ENCODE data around the gene DERL3. TPM values are rescaled to one million over a fixed set of nuclear protein-coding genes. Genes with fewer than 3 reads are reported as not detected.

Gene DERL3
- total and polyA plus RNA-seq, 2 donors (not counting 1 experiment from before 2014, with no cell fraction given), result 77.0 to 142 TPM

DNA sequence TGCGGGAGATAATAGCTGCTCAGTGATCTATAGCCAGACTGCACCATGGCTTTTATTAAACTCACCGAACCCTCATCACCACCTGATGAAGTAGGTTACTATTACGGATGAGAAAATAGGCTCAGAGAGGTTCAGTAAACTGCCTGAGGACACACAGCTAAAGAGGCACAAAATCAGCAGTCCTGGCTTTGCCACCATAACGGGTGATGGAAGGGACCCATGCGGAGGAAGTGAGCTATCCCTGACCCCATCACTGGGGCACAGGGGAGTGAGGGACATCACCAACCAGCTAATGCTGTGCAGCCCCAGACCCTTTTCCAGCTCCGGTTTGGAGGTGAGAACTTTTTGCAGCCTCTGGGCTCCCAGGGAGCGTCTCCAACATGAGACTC, 7.3 kb upstream of the DERL3 start:
- peak overlapping the region; percentile 75 for H3K4me2 ChIP-seq (replicated peaks; ENCODE audit: low read depth, low read length, poor library complexity, severe bottlenecking)
- H3K27ac Mint-ChIP-seq, result peak overlapping the region; percentile 98
- 89% methylated on average over 4 of the region's 7 CpGs for WGBS (ENCODE audit: insufficient coverage)

More for the DNA sequence above, 7.3 kb upstream of the DERL3 start:
- Histone ChIP-seq H3K9ac (ENCODE audit: low read length) (no peak overlapping the region), H3K27ac (ENCODE audit: low read length in 2 of 2) (no peak overlapping the region), H3K4me3 (ENCODE audit: control extremely low read depth in 1 of 5, extremely low read depth in 1 of 5, insufficient read depth in 1 of 5, low read depth in 2 of 5, low read length in 4 of 5) (no peak overlapping the region), H4K20me1 (ENCODE audit: control insufficient read depth, insufficient read depth, low read length, poor library complexity, severe bottlenecking) (no peaks in the 10 kb centered on the region), H2AFZ (ENCODE audit: insufficient read depth, low read depth, low read length, poor library complexity, severe bottlenecking) (peak overlapping the region; percentile 3), H3K9me3 (ENCODE audit: control extremely low read depth in 1 of 3, control insufficient read depth in 2 of 3, insufficient read depth in 1 of 3, low read length in 2 of 3) (peaks cover 0 to 5% (median 0%) of the 10 kb centered on the region in 3 donors), H3K79me2 (ENCODE audit: control insufficient read depth, insufficient read depth, low read length) (peaks cover 10% of the 10 kb centered on the region), H3K27me3 (replicated peaks in 1 of 4; ENCODE audit: control extremely low read depth in 1 of 4, control insufficient read depth in 3 of 4, insufficient read depth in 4 of 4, low read length in 3 of 4) (no peaks in the 10 kb centered on the region), H3K4me1 (ENCODE audit: control insufficient read depth in 2 of 2, insufficient read depth in 2 of 2, low read length in 2 of 2) (peaks cover 54 to 85% of the 10 kb centered on the region in 2 donors), H3K36me3 (replicated peaks in 1 of 2; ENCODE audit: control extremely low read depth in 1 of 2, control insufficient read depth in 1 of 2, extremely low read depth in 1 of 2, insufficient read depth in 2 of 2, low read length in 1 of 2) (no peaks in the 10 kb centered on the region)
- H3K4me3 Mint-ChIP-seq, result peak overlapping the region; percentile 79
- H3K9me3 Mint-ChIP-seq (ENCODE audit: insufficient read depth), result no peaks in the 10 kb centered on the region
- TF ChIP-seq, protein P1, sequence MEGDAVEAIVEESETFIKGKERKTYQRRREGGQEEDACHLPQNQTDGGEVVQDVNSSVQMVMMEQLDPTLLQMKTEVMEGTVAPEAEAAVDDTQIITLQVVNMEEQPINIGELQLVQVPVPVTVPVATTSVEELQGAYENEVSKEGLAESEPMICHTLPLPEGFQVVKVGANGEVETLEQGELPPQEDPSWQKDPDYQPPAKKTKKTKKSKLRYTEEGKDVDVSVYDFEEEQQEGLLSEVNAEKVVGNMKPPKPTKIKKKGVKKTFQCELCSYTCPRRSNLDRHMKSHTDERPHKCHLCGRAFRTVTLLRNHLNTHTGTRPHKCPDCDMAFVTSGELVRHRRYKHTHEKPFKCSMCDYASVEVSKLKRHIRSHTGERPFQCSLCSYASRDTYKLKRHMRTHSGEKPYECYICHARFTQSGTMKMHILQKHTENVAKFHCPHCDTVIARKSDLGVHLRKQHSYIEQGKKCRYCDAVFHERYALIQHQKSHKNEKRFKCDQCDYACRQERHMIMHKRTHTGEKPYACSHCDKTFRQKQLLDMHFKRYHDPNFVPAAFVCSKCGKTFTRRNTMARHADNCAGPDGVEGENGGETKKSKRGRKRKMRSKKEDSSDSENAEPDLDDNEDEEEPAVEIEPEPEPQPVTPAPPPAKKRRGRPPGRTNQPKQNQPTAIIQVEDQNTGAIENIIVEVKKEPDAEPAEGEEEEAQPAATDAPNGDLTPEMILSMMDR (IDR thresholded peaks at IDR 0.05), result no peak
- no peak for TF ChIP-seq EZH2 (IDR thresholded peaks at IDR 0.05; ENCODE audit: borderline replicate concordance, insufficient read depth, low read depth, low read length, poor library complexity, severe bottlenecking)
- no peak for DNase-seq
- no peak for ATAC-seq (ENCODE audit: low read depth)
- intact Hi-C loops (cut with micrococcal nuclease), result loop anchor here (5.0 to 10.0 kb wide), 3 partner anchors 219 to 701 kb away; partner anchors contain the start of genes RAB36 and RSPH14
- ChIA-PET CTCF (interaction anchor here (0.8 to 9.7 kb wide), 15 partner anchors 12 to 257 kb away, joined by 3 to 183 read pairs (median 4); partner anchors contain the start of genes CHCHD10, MMP11, SLC2A11 and VPREB3), POLR2A (interaction anchor here (0.8 to 4.5 kb wide), 12 partner anchors 10 to 110 kb away, joined by 3 to 50 read pairs (median 7); partner anchors contain the start of genes CHCHD10, MIF, MMP11 and SLC2A11)
- H3K4me1 Mint-ChIP-seq, result peaks cover 86% of the 10 kb centered on the region
- H3K27me3 Mint-ChIP-seq, result no peaks in the 10 kb centered on the region

Data from B cell (primary cell).